Ishikawa (cell line): Measurements from ENCODE around the gene SH3BP5L.

Source experiments
- CEBPB ChIP-seq: IDR thresholded peaks from 2 replicates; pipeline ENCODE4 v1.6.1; 2012
- CREB1 ChIP-seq: IDR thresholded peaks from 2 replicates; pipeline ENCODE4 v1.6.1; 2012; ENCODE audit warnings: low read depth
- EGR1 ChIP-seq: IDR thresholded peaks from 2 replicates; pipeline ENCODE4 v1.6.1; 2012
- EP300 ChIP-seq: IDR thresholded peaks from 2 replicates; pipeline ENCODE4 v1.6.1; 2012; ENCODE audit warnings: borderline replicate concordance
- FOXM1 ChIP-seq: IDR thresholded peaks from 2 replicates; pipeline ENCODE4 v1.6.1; 2012; ENCODE audit warnings: low read depth, borderline replicate concordance
- MAX ChIP-seq: IDR thresholded peaks from 2 replicates; pipeline ENCODE4 v1.6.1; 2012
- NFIC ChIP-seq: IDR thresholded peaks from 2 replicates; pipeline ENCODE4 v1.6.1; 2012
- RAD21 ChIP-seq: IDR thresholded peaks from 2 replicates; pipeline ENCODE4 v1.6.1; 2012; ENCODE audit warnings: low read depth
- TAF1 ChIP-seq: IDR thresholded peaks from 2 replicates; pipeline ENCODE4 v1.6.1; 2012; ENCODE audit warnings: low read depth, mild to moderate bottlenecking
- TCF12 ChIP-seq: IDR thresholded peaks from 2 replicates; pipeline ENCODE4 v1.6.1; 2012; ENCODE audit warnings: low read depth
- TEAD4 ChIP-seq: IDR thresholded peaks from 2 replicates; pipeline ENCODE4 v1.6.1; 2012
- YY1 ChIP-seq: IDR thresholded peaks from 2 replicates; pipeline ENCODE4 v1.6.1; 2012; ENCODE audit warnings: low read depth
- ZBTB7A ChIP-seq: IDR thresholded peaks from 2 replicates; pipeline ENCODE4 v1.6.1; 2012; ENCODE audit warnings: low read depth
- TF ChIP-seq, protein P1 (sequence below): IDR thresholded peaks from 2 replicates; pipeline ENCODE4 v1.6.1; 2012; ENCODE audit warnings: low read depth, mild to moderate bottlenecking
- TF ChIP-seq, protein P2 (sequence below): IDR thresholded peaks from 2 replicates; pipeline ENCODE4 v1.6.1; 2012

SH3BP5L gene

GRCh38 chr1:248790456-248790855, 35.3 kb downstream of the SH3BP5L start:
- TF ChIP-seq TEAD4: no peak
- TF ChIP-seq CEBPB: no peak
- no peak for TF ChIP-seq EP300
- TF ChIP-seq MAX: no peak
- TF ChIP-seq EGR1: no peak
- no peak for TF ChIP-seq YY1
- TF ChIP-seq FOXM1: no peak

DNA sequence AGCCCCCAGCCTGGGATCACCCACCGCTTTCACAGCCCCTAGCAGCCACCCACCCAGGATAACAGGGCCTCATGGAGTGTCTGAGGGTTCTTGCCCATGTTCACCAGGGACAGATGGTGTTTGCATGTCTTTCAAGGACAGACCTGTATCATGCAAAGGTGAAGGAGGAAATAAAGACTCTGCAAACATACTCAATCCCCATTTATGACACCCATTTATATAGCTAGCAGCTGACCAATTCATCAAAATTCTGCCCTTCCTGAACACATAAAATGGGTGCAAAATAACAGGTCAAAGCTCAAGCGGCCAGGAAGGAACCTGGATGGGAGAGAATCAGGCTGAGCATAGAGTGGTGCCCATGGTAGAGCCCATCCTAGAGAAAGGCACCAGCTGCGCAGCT, 37.4 kb downstream of the SH3BP5L start:
- TF ChIP-seq NFIC (no peak), YY1 (no peak), TCF12 (no peak), ZBTB7A (no peak)

DNA sequence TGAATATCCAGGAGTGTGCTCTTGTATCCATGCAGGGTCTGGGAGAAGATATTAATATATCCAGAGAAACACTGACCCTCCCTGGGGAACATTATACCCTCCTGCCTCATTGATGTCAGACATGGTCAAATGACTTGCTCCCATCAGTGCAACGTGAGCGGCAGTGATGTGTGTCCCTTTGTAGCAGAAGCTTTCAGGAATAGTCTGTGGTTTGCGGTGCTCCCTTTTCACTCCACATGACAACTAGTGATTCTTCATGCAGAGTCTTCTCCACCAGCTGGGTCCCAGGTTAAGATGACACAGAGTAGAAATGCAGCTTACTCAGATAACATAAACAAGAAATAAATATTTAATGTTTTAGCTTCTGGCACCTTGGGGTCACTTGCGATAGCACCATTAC, 38.3 kb downstream of the SH3BP5L start:
- TF ChIP-seq EGR1 (no peak), YY1 (no peak), CREB1 (no peak), ZBTB7A (no peak), MAX (no peak), TAF1 (no peak), CEBPB (no peak), FOXM1 (no peak), EP300 (no peak), RAD21 (no peak), TEAD4 (no peak), NFIC (no peak), TCF12 (no peak)
- TF ChIP-seq, protein P1, sequence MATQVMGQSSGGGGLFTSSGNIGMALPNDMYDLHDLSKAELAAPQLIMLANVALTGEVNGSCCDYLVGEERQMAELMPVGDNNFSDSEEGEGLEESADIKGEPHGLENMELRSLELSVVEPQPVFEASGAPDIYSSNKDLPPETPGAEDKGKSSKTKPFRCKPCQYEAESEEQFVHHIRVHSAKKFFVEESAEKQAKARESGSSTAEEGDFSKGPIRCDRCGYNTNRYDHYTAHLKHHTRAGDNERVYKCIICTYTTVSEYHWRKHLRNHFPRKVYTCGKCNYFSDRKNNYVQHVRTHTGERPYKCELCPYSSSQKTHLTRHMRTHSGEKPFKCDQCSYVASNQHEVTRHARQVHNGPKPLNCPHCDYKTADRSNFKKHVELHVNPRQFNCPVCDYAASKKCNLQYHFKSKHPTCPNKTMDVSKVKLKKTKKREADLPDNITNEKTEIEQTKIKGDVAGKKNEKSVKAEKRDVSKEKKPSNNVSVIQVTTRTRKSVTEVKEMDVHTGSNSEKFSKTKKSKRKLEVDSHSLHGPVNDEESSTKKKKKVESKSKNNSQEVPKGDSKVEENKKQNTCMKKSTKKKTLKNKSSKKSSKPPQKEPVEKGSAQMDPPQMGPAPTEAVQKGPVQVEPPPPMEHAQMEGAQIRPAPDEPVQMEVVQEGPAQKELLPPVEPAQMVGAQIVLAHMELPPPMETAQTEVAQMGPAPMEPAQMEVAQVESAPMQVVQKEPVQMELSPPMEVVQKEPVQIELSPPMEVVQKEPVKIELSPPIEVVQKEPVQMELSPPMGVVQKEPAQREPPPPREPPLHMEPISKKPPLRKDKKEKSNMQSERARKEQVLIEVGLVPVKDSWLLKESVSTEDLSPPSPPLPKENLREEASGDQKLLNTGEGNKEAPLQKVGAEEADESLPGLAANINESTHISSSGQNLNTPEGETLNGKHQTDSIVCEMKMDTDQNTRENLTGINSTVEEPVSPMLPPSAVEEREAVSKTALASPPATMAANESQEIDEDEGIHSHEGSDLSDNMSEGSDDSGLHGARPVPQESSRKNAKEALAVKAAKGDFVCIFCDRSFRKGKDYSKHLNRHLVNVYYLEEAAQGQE: no peak
- TF ChIP-seq, protein P2, sequence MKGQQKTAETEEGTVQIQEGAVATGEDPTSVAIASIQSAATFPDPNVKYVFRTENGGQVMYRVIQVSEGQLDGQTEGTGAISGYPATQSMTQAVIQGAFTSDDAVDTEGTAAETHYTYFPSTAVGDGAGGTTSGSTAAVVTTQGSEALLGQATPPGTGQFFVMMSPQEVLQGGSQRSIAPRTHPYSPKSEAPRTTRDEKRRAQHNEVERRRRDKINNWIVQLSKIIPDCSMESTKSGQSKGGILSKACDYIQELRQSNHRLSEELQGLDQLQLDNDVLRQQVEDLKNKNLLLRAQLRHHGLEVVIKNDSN: no peak

DNA sequence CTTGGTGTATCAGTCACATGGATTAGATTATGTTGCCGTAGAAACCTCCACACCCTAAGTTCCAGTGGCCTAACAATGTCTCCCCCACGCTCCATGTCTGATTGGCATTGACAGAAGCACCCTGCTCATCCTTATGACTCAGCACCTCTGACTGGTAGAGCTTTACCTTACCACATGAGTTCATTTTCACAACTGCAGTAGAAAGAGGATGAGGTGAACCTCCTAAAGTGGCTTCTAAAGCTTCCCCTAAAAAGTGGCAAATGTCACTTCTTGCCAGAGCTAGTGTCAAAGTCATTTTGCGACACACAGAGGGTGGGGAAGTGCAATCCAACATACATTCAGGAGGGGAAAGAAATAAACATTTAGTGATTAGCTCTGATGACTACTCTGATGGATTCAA, 39.6 kb downstream of the SH3BP5L start:
- TF ChIP-seq CEBPB: no peak
- TF ChIP-seq, protein P1: no peak
- no peak for TF ChIP-seq RAD21
- no peak for TF ChIP-seq EGR1
- TF ChIP-seq MAX: no peak
- no peak for TF ChIP-seq ZBTB7A
- no peak for TF ChIP-seq TAF1
- no peak for TF ChIP-seq TCF12
- no peak for TF ChIP-seq CREB1
- TF ChIP-seq, protein P2: no peak
- no peak for TF ChIP-seq NFIC

DNA sequence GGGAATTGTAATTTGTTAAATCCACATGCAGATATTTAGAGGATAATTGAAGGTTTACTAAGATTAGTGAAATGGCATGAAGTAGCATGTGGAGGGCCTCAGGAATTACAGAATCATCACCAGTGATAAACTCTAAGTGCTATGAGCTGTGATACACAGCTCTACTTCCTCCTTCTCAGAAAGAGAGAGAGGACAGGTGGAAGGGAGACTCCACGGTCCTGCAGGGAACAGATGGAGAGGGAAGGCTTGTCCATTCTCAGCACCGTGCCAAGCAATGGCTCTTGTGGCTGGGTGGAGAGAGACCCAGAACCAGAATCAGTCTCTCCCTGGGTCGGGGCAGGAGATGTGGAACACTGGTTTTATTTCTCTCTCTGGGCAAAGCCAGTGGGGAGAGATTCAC, 42.3 kb downstream of the SH3BP5L start:
- no peak for TF ChIP-seq YY1
- TF ChIP-seq CREB1: no peak

DNA sequence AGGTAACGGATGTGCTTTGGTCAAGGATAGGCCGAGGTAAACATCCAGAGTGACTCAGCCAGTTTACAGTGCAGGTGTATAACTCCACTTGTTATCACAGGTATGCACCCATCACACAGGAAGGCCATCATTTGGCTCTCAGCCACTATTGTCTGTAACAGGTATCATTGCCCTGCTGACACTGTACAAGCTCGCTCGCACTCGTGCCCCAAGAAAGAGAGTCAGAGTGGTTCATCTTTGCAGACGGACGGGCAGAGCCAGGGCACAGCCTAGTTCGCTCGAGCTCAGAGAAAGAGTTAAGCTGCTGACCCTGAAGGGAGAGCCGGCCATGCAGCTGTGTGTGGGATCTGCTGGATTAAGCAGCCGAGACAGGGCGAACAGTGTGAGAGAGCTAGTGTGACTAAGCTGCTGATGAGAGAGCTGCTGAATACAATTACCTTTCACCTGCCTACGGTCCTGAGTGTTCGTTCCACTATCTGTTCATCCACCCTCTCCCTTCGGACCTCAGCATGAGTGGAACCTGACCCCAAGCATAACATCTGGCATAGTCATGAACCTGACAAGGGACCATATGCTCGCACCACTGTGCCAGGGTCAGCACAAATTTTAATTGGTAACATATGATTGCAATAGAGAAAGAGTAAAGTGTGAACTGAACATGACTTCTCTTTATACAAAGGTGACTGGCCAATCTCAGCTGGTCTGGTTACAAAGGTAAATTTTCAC, 43.1 kb downstream of the SH3BP5L start:
- TF ChIP-seq ZBTB7A (no peak), FOXM1 (no peak), EGR1 (no peak), TEAD4 (no peak), YY1 (no peak), NFIC (no peak), TCF12 (no peak), CREB1 (no peak), MAX (no peak), CEBPB (no peak), RAD21 (no peak), TAF1 (no peak), EP300 (no peak)
- TF ChIP-seq, protein P2: no peak
- TF ChIP-seq, protein P1: no peak
